SH-SY5Y (cell line): ENCODE results near the gene DYNLL1.

Source experiments
- GATA2 ChIP-seq: IDR thresholded peaks from 2 replicates; pipeline ENCODE4 v1.6.1; 2011; ENCODE audit warnings: mild to moderate bottlenecking, low read depth, low read length
- GATA3 ChIP-seq: IDR thresholded peaks from 2 replicates; pipeline ENCODE4 v1.6.1; 2011; ENCODE audit warnings: low read depth, mild to moderate bottlenecking, low read length, moderate library complexity

- no peak for TF ChIP-seq GATA3
- no peak for TF ChIP-seq GATA2
Observed at GRCh38 chr12:120466560-120467315, 29.2 kb upstream of the DYNLL1 start.
